GM06990 (cell line): Measurements from ENCODE around the gene FOXA1.

Experiments
- DNase-seq: peaks from one replicate; pipeline ENCODE4 v3.0.0-alpha.2; 2011; ENCODE audit not compliant: insufficient read length; ENCODE audit errors: extremely low read depth
- H3K27me3 ChIP-seq: replicated peaks from 2 replicates; pipeline ENCODE4 v1.6.0; 2011; ENCODE audit warnings: low read length; ENCODE audit not compliant: control insufficient read depth, insufficient read depth
- H3K36me3 ChIP-seq: 2 replicates; pipeline ENCODE4 v1.5.1; 2011; ENCODE audit warnings: low read length; ENCODE audit not compliant: control insufficient read depth, insufficient read depth
- H3K4me3 ChIP-seq: replicated peaks from 2 replicates; pipeline ENCODE4 v1.5.1; 2011; ENCODE audit warnings: low read depth, mild to moderate bottlenecking, control low read depth, low read length
- TF ChIP-seq, protein P1 (sequence below): IDR thresholded peaks from 2 replicates; pipeline ENCODE4 v1.5.1; 2011; ENCODE audit warnings: low read length, control low read depth, mild to moderate bottlenecking, inconsistent platforms; ENCODE audit not compliant: insufficient read depth, poor library complexity, severe bottlenecking

The FOXA1 gene

DNA sequence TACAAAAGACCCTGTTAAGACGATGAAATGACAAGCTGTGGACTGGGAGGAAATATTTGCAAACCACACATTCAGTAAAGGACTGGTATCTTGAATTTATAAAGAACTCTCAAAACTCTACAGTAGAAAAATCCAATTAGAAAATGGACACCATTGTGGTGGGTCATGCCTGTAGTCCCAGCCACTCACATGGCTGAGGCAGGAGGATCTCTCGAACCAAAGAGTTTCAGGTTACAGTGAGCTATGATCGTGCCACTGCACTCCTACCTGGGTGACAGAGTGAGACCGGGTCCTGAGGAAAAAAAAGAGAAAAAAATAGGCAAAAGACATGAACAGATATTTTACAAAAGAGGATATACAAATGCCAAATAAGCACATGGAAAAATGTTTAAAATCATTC lies 42.3 kb upstream of the FOXA1 start:
- no peaks in the 10 kb centered on the region for H3K27me3 ChIP-seq
- H3K4me3 ChIP-seq, result no peak overlapping the region
- TF ChIP-seq, protein P1, sequence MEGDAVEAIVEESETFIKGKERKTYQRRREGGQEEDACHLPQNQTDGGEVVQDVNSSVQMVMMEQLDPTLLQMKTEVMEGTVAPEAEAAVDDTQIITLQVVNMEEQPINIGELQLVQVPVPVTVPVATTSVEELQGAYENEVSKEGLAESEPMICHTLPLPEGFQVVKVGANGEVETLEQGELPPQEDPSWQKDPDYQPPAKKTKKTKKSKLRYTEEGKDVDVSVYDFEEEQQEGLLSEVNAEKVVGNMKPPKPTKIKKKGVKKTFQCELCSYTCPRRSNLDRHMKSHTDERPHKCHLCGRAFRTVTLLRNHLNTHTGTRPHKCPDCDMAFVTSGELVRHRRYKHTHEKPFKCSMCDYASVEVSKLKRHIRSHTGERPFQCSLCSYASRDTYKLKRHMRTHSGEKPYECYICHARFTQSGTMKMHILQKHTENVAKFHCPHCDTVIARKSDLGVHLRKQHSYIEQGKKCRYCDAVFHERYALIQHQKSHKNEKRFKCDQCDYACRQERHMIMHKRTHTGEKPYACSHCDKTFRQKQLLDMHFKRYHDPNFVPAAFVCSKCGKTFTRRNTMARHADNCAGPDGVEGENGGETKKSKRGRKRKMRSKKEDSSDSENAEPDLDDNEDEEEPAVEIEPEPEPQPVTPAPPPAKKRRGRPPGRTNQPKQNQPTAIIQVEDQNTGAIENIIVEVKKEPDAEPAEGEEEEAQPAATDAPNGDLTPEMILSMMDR, result no peak
- DNase-seq, result no peak
- no peaks in the 10 kb centered on the region for H3K36me3 ChIP-seq

DNA sequence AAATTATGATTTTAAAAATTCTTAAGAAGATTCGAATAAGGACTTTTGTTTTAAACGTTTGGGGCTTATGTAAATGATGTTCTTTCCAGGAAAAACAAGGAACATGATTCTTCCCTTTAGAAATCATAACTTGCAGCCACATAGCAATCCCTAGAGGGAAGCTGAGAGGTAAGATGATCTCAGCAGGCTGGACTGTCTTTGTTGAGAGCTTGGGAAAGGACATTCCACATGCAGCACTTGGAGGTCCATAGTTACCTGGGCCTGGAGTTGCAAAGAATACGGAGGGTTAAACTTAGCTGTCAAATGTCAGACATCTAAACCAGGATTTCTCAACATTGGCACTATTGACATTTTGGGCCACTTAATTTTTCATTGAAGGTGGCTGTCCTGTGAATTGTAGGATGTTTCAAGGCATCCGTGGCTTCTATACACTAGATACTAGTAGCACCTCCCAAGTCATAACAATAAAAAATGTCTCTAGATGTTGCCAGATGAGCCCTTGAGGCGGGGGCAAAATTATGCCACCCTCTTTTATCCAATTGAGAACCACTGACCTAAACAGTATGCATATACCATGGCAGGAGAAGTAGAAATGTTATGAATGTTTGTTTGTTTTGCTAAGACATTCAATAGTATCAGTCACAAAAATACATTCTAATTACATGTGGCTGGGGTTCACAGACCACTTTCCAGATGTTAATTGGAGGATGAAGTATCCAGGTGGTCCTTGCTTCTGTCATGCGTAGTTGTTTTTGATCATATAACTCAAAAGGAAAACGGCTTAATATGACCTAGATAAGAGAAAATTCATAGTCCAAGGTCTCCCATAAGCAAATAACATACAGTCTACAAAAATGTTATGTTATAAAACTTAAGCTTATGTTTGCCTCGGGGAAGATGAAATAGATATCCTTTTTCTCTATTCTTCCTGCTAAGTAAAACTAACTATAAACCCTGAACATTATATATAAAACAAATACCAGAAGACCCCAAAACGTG lies 30.8 kb upstream of the FOXA1 start:
- TF ChIP-seq, protein P1, result no peak
- DNase-seq, result no peak
- no peak overlapping the region for H3K4me3 ChIP-seq
- no peaks in the 10 kb centered on the region for H3K36me3 ChIP-seq
- no peaks in the 10 kb centered on the region for H3K27me3 ChIP-seq

- TF ChIP-seq, protein P1, result no peak
- H3K27me3 ChIP-seq, result no peaks in the 10 kb centered on the region
- H3K4me3 ChIP-seq, result no peak overlapping the region
- no peaks in the 10 kb centered on the region for H3K36me3 ChIP-seq
- DNase-seq, result no peak
These were observed 28.9 kb upstream of the FOXA1 start for GRCh38 chr14:37623971-37624370.

GRCh38 chr14:37623426-37623951 lies 28.4 kb upstream of the FOXA1 start:
- Histone ChIP-seq H3K4me3 (no peak overlapping the region), H3K36me3 (no peaks in the 10 kb centered on the region), H3K27me3 (no peaks in the 10 kb centered on the region)
- DNase-seq, result no peak
- TF ChIP-seq, protein P1, result no peak

DNA sequence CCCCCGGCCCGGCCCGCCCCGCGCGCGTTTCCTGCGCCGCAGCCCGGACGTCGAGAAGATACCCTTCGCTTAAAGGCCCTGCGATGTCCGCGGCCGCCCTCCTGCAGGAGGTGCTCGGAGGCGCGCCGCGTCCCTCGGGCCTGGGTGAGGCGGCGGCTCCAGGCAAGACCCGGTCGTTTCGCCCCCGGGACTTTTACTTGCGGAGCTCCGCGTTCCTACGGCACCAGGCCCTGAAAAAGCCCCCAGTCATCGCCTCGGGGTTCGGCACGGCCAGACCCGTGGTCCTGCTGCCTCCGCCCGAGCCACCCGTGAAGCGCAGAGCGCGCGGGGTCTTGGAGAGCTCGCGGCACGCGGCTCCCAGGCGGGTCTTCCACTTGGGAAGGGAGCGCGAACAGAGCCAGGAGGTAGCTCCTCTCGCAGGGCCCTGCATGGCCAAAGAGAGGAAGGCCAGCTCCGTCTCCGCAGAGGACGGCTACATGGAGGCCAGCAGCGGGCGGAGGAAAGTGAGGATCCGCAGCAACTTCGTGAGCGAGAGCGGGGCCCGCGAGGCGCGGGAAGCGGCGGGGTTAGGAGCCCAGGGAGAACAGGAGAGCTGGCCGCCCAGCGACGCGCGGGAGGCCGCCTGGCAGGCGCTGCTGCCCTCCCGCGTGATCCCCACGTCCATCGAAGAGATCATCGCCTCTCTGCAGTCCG lies 27.3 kb upstream of the FOXA1 start:
- Histone ChIP-seq H3K36me3 (no peaks in the 10 kb centered on the region), H3K27me3 (no peaks in the 10 kb centered on the region), H3K4me3 (no peak overlapping the region)
- DNase-seq, result no peak
- TF ChIP-seq, protein P1, result no peak
